ENCODE data around the gene ARF5. TPM values are rescaled to one million over a fixed set of nuclear protein-coding genes. Genes with fewer than 3 reads are reported as not detected.

ARF5 gene
- total RNA-seq, 6 experiments from 2014 or later: 51.7 to 105 (median 60.8) TPM

- intact Hi-C loops (cut with DNase I): no loop called here
- ATAC-seq (no peak), DNase-seq (no peak)
- TF ChIP-seq POLR2A (IDR thresholded peaks at IDR 0.05): no peak
- no peak for TF ChIP-seq CTCF (IDR thresholded peaks at IDR 0.05)
- Histone ChIP-seq H3K4me3 (no peak overlapping the region), H3K9me3 (no peaks in the 10 kb centered on the region), H3K4me1 (peaks cover 0 to 46% (median 25%) of the 10 kb centered on the region in 4 donors), H3K27me3 (no peaks in the 10 kb centered on the region), H3K36me3 (peaks cover 0 to 27% (median 3%) of the 10 kb centered on the region in 4 donors), H3K27ac (no peak overlapping the region)
- 93% methylated on average over 2 of the region's 2 CpGs for WGBS (ENCODE audit: insufficient coverage, low coverage, low lambda C conversion rate, missing lambda C conversion rate)
Measured at GRCh38 chr7:127586346-127586745, 1.9 kb upstream of the ARF5 start.

- Histone ChIP-seq H3K4me3 (peak overlapping the region; percentile 99 to 100 (median 99)), H3K4me1 (peaks cover 0 to 34% (median 19%) of the 10 kb centered on the region in 4 donors), H3K9me3 (no peaks in the 10 kb centered on the region), H3K36me3 (peaks cover 0 to 22% (median 5%) of the 10 kb centered on the region in 4 donors), H3K27ac (peak overlapping the region; percentile 85 to 92 (median 89)), H3K27me3 (no peaks in the 10 kb centered on the region)
- WGBS (ENCODE audit: insufficient coverage, low coverage, low lambda C conversion rate, missing lambda C conversion rate): 54% methylated on average over 5 of the region's 20 CpGs
- intact Hi-C loops (cut with DNase I): no loop called here
- DNase-seq (peak; percentile 48 to 62 (median 59)), ATAC-seq (peak in 2 of 4 donors; percentile 2 to 21)
- TF ChIP-seq POLR2A (IDR thresholded peaks at IDR 0.05): no peak
- TF ChIP-seq CTCF (IDR thresholded peaks at IDR 0.05): no peak
Measured at GRCh38 chr7:127587663-127588018, 570 bp upstream of the ARF5 start.

- ATAC-seq: peak; percentile 55 to 64 (median 59)
- H3K36me3 ChIP-seq: peaks cover 0 to 22% (median 5%) of the 10 kb centered on the region in 4 donors
- peak; percentile 75 to 82 (median 80) for DNase-seq
- peak overlapping the region; percentile 99 to 100 (median 99) for H3K4me3 ChIP-seq
- 25% methylated on average over 5 of the region's 43 CpGs for WGBS (ENCODE audit: insufficient coverage, low coverage, low lambda C conversion rate, missing lambda C conversion rate)
- H3K4me1 ChIP-seq: peaks cover 0 to 21% (median 13%) of the 10 kb centered on the region in 4 donors
- H3K27ac ChIP-seq: peak overlapping the region; percentile 85 to 92 (median 89)
- no peaks in the 10 kb centered on the region for H3K27me3 ChIP-seq
- TF ChIP-seq CTCF (IDR thresholded peaks at IDR 0.05): peak in 3 of 4 donors; percentile 46 to 49 (median 48)
- TF ChIP-seq POLR2A (IDR thresholded peaks at IDR 0.05): no peak
- H3K9me3 ChIP-seq: no peaks in the 10 kb centered on the region
- intact Hi-C loops (cut with DNase I): no loop called here
Measured at GRCh38 chr7:127588697-127589482, 679 bp downstream of the ARF5 start.

GRCh38 chr7:127589896-127590295 lies 1.7 kb downstream of the ARF5 start:
- Histone ChIP-seq H3K4me3 (no peak overlapping the region), H3K9me3 (no peaks in the 10 kb centered on the region), H3K27me3 (no peaks in the 10 kb centered on the region), H3K4me1 (peaks cover 0 to 21% (median 7%) of the 10 kb centered on the region in 4 donors), H3K27ac (no peak overlapping the region), H3K36me3 (peaks cover 0 to 22% (median 5%) of the 10 kb centered on the region in 4 donors)
- intact Hi-C loops (cut with DNase I): no loop called here
- TF ChIP-seq POLR2A (IDR thresholded peaks at IDR 0.05) (no peak), CTCF (IDR thresholded peaks at IDR 0.05) (no peak)
- WGBS (ENCODE audit: insufficient coverage, low coverage, low lambda C conversion rate, missing lambda C conversion rate): 64% methylated on average over 1 of the region's 3 CpGs
- DNase-seq (no peak), ATAC-seq (no peak)

Measured in right lobe of liver (tissue), 6 donors.